CD4-positive, alpha-beta T cell treated with Interleukin-2 at 100 ng/mL for 4 hours (primary cell): Measurements from ENCODE around the gene DCXR.

ENCODE experiments used
- DNase-seq: peaks from one replicate; pipeline ENCODE4 v3.0.0-alpha.2; 2020; ENCODE audit warnings: low spot score

The DCXR gene

DNA sequence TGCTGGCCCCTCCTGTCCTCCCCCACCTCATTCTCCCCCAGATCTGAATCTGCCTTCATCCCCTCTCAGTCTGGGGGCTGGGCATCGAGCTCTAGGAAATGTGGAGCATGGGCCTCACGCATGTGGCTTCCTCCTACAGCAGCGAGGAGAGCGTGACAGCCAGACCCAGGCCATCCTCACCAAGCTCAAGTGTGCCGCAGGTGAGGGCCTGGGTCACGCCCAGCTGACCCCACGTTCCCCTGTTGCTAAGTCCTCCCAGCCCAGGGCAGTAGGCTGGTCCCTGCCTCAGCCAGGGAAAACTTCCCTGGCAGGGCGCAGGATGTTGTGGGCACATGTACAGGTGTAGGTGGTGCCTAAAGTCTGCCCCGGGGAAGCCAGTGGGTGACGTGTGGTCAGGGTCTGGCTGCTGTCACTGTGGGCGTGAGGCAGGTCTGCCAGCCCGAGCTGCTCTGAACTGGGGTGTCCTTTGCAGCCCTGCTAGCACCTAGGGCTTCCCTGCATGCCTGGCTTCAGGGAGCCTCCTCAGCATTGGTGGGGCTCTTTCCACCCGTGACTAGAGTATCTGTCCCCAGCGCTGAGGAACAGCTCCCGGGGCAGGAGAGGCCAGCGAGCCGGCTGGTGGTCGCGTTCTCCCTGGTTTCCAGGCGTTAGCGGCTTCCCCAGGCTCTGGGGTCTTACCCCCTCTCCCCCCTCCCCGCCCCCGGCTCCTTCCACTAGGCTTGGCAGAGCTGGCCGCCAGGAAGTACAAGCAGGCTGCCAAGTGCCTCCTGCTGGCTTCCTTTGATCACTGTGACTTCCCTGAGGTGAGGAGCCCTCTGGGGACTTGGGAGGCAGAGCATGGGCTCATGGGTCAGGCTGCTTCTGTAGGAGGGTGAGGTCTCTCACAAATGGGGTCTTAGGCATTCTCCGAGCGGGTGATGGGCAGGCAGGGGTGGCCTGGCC lies 17.8 kb upstream of the DCXR start:
- no peak for DNase-seq

DNA sequence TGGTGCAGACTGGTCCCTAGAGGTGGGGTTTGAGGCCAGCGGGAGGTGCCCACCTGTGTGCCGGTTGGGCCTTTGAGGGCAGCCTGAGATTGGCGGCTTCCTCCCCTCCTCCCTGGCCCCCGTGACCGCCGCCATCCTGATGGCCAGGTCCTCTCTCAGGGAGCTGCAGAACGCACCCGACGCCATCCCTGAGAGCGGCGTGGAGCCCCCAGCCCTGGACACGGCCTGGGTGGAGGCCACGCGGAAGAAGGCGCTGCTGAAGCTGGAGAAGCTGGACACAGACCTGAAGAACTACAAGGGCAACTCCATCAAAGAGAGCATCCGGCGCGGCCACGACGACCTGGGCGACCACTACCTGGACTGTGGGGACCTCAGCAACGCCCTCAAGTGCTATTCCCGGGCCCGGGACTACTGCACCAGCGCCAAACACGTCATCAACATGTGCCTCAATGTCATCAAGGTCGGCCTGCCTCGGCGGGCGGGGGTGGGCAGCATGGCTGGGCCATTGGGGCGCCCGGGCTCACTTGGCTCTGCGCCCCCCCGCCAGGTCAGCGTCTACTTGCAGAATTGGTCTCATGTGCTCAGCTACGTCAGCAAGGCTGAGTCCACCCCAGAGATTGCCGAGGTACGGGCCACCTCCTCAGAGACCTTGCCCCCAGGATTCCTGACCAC lies 17.0 kb upstream of the DCXR start:
- no peak for DNase-seq

DNA sequence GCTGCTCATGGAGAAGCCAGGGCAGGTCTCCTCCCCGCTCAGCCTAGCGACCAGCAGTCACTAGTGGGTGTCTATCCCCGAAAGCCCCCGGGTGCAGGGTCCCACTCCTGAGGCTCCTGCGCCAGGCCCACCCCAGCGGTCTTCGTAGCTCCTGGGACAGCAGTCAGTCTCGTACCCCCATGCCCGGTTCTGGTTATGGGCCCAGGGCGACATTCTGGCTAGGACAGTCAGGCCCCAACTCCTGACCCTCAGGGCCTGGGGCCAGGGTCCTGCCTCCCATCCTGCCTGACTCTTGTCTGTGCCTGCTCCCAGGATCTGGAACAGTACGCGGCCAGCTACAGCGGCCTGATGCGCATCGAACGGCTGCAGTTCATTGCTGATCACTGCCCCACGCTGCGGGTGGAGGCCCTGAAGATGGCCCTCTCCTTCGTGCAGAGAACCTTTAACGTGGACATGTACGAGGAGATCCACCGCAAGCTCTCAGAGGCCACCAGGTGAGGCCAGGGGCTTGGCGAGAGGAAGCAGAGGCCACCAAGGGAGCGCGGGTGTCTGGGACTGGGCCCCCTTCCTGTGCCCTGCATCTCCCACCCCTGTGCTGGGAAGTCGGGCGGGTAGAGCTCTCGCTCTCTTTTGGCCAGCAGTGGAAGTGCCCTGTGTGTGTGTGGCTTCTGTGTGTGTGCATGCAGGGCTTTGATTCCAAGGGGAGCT lies 16.2 kb upstream of the DCXR start:
- no peak for DNase-seq

DNA sequence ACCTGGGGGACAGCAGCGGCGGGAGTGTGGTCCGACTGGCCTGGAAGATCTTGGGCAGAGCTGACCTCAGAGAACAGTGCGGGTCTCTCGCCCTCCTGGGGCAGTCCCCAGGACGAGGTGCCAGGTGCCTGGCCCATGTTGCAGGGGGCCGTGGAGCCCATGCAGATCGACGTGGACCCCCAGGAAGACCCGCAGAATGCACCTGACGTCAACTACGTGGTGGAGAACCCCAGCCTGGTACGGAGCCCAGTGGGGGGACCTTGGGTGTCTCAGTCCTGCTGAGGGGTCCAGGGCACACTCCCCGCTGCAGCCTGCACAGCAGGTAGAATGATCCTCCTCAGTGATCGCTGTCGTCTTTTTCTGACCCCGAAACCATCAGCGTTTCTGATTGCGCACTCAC lies 15.6 kb upstream of the DCXR start:
- no peak for DNase-seq

DNA sequence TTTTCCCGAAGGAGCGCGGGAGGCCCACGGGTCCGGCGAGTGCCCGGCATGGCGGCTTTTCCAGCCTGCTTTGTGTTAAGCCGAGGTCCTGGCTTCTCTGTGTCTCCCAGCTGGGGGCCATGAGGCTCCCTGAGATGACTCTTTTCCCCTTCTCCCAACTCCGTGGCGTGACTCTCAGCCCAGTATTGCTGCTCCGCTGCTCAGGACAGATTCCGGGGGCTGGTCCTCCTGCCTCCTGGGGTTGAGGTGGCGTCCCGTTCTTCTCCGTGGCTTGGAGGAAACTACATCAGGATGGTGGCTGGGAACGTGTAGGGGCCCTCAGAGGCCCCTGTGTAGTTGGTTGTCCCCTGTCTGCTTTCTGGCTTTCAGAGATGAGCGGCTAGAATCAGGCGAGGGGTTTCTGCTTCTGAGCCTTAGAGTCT lies 15.2 kb upstream of the DCXR start:
- DNase-seq = no peak

DNA sequence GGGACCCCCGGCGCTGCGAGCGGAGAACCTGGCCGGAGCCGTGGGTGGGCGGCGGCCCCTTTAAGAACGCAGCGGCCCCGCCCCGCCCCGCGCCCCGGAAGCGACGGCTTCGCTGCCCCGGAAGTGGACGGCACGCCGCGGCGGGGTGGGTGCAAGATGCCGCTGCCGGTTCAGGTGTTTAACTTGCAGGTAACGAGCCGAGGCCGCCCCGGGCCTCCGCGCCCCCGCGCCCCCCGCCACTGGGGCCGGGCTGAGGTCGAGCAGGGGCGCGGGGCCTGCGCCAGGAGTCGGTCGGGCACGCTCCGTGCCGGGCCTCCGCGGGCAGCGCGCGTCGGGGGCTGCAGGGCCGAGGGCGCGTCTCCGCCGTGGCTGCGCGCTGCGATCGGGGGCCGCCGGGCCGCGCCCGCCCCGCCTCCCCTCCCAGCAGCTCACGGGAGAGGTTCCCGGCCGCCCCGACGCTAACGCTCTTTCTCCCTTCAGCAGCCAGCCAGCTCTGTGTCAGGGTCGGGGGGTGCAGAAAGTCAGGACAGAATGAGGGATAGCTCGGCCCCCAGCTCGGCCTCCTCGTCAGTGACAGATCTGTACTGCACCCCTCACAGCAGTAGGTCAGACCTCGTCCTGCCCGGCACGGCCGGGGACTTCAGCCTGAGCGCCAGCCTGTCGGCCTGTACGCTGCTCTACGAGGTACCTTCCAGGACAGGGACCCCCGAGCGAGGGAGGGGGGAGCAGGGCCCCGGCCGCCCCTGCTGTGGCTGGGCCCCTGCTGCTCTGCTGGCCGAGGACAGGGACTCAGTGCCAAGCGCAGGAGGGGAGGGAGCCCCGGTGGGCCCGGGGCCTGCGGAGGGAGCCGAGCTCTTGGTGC lies 14.5 kb upstream of the DCXR start, which contains the start of the genes GPS1 and RFNG:
Gene GPS1, plus strand, starts transcription at position 123 of the 862 bp plus-strand sequence. Its CDS starts 34 bp downstream, at position 157.
Gene RFNG, minus strand, starts transcription at position 36 of the 862 bp plus-strand sequence. CDS start 45 bp downstream, outside the sequence.
- DNase-seq = peak; percentile 75

DNA sequence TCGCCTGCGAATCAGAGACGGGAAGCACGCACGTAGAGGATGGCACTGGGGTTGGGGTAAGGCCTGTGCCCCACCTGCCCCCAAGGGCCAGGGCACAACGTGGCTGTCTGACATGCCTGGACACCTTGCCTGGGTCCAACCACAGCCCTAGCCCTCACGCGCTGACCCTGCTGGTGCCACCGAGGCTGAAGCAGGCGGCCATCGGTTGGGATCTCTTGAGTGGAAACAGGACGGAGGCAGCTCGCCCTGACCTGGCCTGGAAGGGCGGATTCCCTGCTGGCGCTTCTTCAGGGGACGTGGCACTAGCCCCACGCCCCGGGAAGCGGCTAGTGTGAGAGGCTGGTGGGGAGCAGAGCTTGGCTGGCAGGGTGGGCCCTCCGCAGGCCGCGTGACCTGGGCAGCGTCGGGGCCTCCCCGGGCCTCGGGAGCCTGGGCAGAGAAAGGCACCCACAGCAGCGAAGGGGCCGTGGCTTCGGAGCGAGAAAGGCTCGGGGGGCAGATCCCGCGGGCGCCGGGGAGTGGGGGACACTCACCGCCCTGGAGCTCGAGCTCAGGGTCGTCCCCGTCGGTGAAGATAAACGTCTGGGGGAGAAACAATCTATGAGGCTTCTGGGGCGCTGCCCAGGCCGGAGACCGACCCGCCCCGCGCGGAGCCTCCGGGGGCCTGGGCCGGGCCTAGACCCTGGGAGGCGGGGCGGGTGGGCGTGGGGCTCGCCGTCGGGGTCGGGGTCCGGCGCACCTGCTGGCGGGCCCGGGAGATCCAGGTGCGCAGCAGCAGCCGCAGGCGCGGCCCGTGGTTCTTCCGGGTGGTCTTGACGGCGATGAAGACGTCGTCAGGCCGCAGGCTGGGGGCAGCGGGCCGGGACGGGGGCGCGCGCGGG lies 13.5 kb upstream of the DCXR start:
- no peak for DNase-seq

DNA sequence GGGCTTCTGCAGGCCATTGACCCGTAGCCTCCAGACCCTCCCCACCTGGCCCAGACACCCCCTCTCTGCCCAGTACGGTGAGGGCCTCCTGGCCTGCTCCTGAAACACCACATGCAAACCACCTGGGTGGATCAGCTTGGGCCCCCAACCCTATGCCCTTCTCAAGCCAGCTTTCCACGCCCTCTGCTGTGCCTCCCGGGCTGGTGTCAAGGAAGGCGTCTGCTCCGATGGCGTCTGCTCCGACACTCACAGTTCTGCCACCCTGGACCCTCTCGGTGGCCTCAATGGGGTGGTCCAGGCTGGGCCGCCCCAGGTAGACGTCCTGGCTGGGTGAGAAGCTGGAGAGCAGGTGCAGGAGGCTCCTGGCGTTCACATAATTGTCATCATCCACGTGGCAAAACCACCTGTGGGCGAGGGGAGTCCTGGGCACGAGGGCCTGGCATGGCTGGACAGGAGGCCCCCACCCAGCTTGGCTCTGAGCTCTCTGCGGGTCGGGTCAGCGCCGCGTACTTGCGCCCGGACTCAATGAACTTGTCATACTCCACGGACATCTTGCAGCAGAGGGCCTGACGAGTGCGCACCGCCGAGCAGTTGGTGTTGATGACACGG lies 12.8 kb upstream of the DCXR start:
- DNase-seq = no peak

DNA sequence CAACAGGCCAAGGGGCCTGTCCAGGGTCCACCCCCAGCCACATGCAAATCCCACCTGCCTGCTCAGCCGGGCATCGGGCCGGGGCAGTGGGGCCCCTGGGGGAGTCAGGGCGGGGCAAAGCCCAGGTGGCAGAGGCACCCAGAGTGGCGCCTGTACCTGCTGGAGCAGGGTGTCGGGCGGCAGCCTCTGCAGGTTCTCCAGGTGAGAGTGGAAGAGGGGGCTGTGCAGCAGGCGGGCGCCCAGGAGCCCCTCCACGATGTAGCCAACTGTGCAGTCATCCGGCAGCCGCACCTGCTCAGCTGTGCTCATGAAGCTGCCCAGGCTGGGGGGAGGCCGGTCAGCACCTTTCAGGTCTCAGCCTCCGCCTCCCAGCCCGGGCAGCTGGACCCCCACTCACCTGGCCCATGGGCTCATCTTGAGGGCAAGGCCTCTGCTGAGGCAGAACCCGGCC lies 12.0 kb upstream of the DCXR start:
- no peak for DNase-seq

DNA sequence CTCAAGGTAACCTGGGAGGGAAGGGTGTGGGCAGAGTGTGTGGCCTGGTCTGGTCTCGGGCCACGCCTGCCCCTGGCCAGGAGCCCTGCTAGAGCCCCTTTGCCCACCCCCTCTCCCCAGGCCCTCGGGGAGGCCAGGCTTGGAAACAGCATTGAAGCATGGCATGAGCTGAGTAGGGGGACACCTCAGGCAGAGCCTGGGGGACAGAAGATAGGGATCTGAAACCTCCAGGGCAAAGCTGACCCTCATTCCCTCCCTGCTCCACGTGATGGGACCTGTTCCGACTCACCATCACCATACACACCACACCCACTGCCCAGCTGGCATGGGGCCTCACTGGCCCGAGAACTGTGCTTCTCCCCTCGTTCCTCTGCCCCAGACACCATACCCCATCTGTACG lies 11.6 kb upstream of the DCXR start:
- no peak for DNase-seq

DNA sequence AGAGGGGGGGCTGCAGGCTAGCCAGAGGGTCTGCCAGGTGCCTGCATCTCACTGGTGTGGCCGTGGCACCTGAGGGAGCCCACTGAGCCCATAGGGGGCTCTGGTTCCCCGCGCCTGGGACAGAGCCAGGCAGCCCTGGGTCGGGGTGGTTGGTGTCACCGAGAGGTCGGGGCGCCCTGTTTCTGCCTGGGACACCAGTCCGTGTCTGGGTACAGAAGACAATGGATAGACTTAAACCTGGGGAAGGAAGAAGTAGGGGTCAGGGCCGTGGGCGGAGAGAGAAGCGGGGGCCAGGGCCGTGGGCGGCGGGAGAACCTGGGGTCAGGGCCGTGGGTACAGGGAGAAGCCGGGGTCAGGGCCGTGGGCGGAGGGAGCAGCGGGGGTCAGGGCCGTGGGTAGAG lies 11.1 kb upstream of the DCXR start:
- no peak for DNase-seq

DNA sequence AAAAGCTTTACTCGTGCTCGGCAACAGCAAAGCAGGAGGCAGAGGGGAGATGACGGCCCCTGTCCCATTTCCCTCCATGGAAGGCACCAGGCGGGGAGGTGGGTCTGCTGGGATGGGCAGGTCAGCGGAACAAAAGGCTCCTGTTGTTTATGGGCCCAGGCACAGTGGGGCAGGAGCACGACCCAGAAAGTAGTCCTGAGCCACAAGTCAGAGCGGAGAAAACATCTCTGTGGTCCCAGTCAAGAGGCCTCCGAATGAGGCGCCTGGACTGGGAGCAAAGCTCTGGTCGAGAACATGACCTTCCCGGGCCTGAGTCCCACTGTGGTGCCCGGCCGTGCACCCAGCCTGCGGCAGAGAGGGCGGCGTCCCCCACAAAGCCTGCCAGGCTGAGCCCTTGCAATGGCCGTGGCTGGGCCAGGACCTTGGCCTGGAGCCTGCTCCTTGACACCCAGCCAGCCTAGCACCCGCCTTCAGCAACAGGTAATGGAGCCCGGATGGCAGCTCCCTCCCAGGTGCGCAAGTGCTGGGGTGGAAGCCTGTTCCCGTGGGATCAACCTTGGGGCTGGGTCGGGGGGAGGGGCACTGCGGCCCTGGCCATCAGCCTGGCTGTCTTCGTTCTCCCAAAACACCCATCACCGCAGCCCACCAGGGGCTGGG lies 10.5 kb upstream of the DCXR start:
- no peak for DNase-seq

DNA sequence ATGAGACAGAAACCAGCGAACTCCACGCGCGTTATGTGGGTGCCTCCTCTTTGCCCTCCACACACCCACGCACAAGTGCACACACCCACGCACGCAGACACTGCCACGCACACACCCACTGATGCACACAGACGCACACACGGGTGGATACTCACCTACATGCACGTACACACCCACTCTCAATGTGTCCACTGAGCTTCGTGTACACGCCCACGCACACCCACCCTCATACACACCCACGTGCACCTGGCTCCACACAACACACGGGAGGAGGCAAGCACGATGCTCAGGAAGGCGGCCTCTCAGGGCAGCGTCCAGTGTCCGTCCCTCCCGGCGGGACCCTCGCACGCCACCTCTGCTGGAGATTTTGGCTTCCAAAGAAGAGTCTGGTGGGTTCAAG lies 9.9 kb upstream of the DCXR start:
- DNase-seq = no peak

DNA sequence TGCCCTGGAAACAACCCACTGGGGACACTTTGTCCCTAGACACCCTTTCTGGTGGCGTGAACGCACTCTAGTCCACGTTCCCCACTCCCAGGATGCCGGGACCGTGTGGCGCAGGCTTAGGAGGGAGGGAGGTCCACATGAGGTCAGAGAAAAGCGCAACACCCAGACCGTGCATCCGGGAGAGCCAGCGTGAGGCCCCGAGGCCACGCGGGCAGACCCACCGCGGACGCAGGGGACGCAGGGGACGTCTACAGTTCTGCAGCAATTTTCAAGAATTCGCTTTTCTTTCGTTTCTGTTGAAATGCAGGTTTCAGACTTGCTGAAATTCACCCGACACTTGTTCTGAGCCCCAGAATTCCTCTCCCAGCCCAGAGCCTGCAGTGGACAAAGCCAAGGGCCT lies 9.4 kb upstream of the DCXR start:
- no peak for DNase-seq

DNA sequence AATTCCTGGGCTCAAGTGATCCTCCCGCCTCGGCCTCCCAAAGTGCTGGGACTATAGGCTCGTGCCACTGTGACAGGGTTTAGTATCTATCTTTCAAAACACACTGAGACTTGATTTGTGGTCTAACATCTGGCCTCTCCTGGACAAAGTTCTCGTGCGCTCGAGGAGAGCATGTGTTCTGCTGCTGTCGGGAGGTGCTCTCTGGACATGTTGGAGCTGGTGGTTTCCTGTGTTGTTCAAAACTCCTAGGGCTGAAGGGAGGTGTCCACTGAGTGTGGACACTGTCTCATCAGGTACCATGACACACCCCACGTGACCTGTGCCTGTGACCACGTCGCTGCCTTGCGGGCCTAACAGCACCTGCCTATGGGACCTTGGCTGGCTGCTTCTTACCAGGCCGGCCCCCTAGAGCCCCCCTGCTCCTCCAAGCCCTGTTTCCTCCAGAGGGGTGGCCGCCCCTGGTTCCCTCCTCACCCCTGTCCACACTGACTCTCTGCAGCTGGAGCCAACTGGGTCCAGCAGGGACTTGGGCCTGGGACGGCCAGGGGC lies 8.5 kb upstream of the DCXR start:
- no peak for DNase-seq

DNA sequence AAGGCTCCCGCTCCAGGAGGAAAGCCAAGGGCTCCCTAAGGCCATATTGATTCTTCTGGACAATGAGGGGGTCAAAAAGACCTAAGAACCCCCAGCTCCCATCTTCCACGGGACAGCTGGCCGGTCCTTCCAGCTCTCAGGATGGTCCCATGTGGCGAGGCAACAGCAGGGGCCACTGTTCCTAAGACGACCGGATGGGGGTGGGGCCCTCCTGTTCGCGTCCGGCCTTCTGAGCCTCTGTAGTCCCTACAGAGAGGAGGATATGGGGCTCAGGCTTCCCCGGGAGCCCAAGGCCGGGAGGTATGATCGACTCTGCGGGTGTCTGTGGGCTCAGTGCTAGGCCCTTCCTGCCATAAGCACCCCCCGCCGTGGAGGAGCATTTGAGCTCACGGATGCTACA lies 6.0 kb upstream of the DCXR start:
- DNase-seq = no peak

DNA sequence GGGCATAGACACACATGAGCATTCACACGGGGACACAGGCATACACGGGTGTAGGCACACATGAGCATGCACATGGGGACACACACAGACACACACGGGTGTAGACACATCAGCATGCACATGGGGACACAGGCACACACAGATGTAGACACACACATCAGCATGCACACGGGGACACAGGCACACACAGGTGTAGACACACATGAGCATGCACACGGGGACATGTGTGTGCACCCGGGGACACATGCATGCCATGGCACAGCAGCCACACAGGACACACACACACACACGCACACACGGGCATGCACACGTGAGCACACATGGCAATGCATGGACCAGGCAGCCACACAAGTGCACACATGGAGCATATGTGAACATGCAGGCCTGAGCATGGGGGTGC lies 5.2 kb upstream of the DCXR start:
- no peak for DNase-seq

DNA sequence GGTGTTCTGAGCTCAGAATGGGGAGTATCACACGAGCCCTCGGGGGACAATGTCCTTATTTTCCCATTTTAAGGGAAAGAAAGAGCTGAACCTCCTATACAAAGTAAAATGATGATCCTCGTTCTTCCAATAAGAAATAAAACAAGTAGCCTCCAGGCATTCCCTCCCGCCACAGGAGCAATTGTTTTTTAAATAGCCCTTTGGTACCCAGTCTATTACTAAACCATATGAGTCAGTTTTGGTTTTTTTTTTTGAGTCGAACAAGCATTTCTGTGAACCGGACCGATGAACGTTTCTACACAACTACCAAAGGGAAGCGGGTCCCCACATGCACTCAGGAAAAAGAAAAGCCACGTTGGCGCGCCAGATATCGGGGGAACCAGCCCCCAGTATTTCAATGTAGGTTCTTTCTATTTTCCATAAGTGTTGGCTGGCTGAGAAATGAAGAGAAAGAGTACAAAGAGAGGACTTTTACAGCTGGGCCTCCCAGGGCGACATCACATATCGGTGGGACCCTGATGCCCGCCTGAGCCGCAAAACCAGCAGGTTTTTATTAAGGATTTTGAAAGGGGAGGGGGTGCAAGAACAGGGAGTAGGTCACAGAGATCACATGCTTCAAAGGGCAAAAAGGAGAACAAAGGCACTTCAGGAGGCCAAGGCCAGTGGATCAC lies 3.8 kb upstream of the DCXR start:
- DNase-seq = no peak
